ENCODE data around the gene TMED3. TPM values are rescaled to one million over a fixed set of nuclear protein-coding genes. Genes with fewer than 3 reads are reported as not detected.

TMED3 gene
- total RNA-seq, 4 donors from 2014 or later = 156 to 235 (median 190) TPM

DNA sequence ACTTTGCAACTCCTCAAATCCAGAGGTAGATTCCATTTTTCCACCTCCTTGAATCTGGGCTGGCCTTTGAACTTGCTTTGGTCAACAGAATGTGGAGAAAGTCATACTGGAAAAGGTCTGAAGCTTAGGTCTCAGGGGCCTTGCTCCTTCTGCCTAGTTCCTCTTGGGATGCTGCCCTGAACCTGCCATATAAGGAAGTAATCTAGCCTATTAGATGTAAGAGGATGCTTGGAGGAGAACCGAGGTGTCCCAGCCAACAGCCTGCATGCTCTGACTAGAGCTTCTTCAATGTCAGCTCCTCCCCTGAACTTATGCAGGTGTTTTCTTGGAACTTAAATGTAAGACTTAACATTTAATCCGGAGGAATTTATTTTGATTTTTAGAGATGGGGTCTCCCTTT is 2.0 kb upstream of the TMED3 start:
- H3K36me3 ChIP-seq = peaks cover 0 to 2% of the 10 kb centered on the region in 2 donors
- 32 to 55% methylated on average over 2 of the region's 2 CpGs for WGBS, 2 donors
- intact Hi-C loops (cut with DNase I) = no loop called here

DNA sequence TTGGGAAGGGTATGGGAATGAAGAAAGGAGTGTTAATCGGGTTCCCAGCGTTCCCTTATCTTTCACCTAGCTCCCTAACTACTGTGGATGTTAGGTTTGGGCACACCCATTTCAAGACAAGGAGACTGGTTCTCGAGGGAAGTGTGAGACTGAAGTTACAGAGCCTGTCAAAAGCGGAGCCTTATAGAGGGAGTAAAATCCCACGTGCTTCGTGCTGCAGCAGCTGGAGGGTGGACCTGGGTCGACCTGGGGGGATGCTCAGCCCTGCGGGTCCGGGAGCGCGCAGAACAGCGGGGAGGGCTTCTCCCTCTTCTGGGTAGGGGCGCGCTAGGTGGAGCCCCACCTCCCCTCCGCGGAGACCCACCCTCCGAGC is 314 bp upstream of the TMED3 start:
- H3K9me3 ChIP-seq = no peaks in the 10 kb centered on the region
- H3K36me3 ChIP-seq = peaks cover 0 to 6% of the 10 kb centered on the region in 2 donors
- no peak overlapping the region for H3K27ac ChIP-seq
- no peaks in the 10 kb centered on the region for H3K27me3 ChIP-seq
- intact Hi-C loops (cut with DNase I) = no loop called here
- peak overlapping the region in 1 of 3 donors; percentile 76 for H3K4me3 ChIP-seq (replicated peaks in 1 of 3)
- 0 to 1% methylated on average over 6 to 9 of the region's 17 CpGs for WGBS, 2 donors
- H3K4me1 ChIP-seq = peaks cover 36% of the 10 kb centered on the region in 2 donors
- no peak for TF ChIP-seq POLR2A (IDR thresholded peaks at IDR 0.05)
- TF ChIP-seq, protein P1, sequence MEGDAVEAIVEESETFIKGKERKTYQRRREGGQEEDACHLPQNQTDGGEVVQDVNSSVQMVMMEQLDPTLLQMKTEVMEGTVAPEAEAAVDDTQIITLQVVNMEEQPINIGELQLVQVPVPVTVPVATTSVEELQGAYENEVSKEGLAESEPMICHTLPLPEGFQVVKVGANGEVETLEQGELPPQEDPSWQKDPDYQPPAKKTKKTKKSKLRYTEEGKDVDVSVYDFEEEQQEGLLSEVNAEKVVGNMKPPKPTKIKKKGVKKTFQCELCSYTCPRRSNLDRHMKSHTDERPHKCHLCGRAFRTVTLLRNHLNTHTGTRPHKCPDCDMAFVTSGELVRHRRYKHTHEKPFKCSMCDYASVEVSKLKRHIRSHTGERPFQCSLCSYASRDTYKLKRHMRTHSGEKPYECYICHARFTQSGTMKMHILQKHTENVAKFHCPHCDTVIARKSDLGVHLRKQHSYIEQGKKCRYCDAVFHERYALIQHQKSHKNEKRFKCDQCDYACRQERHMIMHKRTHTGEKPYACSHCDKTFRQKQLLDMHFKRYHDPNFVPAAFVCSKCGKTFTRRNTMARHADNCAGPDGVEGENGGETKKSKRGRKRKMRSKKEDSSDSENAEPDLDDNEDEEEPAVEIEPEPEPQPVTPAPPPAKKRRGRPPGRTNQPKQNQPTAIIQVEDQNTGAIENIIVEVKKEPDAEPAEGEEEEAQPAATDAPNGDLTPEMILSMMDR (IDR thresholded peaks at IDR 0.05) = no peak
- no peak for DNase-seq

More for the DNA sequence above, 2.0 kb upstream of the TMED3 start:
- Histone ChIP-seq H3K4me3 (replicated peaks in 1 of 3) (no peak overlapping the region), H3K27me3 (no peaks in the 10 kb centered on the region), H3K9me3 (no peaks in the 10 kb centered on the region), H3K27ac (no peak overlapping the region), H3K4me1 (peaks cover 21% of the 10 kb centered on the region in 2 donors)
- DNase-seq = no peak
- TF ChIP-seq, protein P1 (IDR thresholded peaks at IDR 0.05) = no peak
- TF ChIP-seq POLR2A (IDR thresholded peaks at IDR 0.05) = no peak

DNA sequence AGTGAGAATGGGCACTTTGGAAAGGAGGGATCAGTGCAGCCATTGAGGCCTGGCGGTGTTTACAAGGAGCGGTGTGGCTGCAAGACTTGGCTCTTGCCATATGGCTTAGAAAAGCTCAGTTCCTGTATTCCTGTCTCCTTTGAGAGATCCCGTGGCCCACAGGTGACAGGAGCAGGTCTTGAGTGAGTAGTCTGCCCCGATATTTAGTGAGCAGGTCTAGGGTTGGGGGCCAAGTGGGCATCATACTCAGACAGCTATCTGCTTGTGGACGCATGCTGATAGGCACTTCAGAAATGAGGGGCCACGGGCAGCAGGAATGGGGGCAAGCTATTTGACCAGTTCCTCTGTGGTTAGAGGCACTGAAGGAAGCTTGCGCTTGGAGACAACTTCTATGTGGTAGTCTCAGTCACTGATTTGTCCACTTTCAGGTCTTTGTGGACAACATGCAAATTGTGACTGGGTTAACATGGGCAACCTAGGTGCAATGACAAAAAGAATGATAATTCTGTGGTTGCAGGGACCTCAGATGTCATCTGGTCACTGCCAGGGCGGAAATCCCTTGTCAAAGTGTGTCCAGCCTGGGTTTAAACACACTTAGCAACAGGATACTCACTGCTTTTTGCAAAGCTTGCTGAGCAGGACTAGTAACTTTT is 1.1 kb downstream of the TMED3 start:
- peak in 1 of 2 donors; percentile 13 for DNase-seq

DNA sequence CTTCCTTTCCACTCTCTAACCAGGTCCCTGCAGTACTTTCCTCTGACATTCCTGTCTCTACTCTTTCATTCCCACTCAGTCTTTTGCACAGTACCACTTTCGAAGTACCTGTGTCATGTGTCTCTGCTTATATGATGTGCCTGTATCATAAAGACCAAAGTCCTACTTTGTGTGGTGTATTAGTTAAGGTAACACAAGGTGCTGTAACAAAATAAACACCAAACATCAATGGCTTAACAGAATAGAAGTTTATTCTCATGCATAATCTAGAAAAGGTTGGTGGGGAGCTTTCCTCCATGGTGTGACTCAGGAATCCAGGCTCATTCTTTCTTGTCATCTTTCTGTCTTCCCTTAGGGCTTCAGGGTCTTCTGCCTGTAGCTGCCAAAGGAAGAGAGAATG is 3.3 kb downstream of the TMED3 start:
- peaks cover 45 to 53% of the 10 kb centered on the region in 2 donors for H3K4me1 ChIP-seq
- H3K36me3 ChIP-seq = peaks cover 8 to 21% of the 10 kb centered on the region in 2 donors
- H3K27ac ChIP-seq = peak overlapping the region; percentile 63 to 81 (median 75)
- no peaks in the 10 kb centered on the region for H3K27me3 ChIP-seq
- no peak for TF ChIP-seq POLR2A (IDR thresholded peaks at IDR 0.05)
- TF ChIP-seq, protein P1 (IDR thresholded peaks at IDR 0.05) = no peak
- DNase-seq = no peak
- no peak overlapping the region for H3K4me3 ChIP-seq (replicated peaks in 1 of 3)
- no peaks in the 10 kb centered on the region for H3K9me3 ChIP-seq
- WGBS, 2 donors = 97% methylated on average over 1 of the region's 1 CpG
- intact Hi-C loops (cut with DNase I) = no loop called here

More for the DNA sequence above, 1.1 kb downstream of the TMED3 start:
- no peak for TF ChIP-seq POLR2A (IDR thresholded peaks at IDR 0.05)
- TF ChIP-seq, protein P1 (IDR thresholded peaks at IDR 0.05) = no peak
- no peaks in the 10 kb centered on the region for H3K27me3 ChIP-seq
- WGBS, 2 donors = 61 to 64% methylated on average over 8 of the region's 8 CpGs
- H3K4me3 ChIP-seq (replicated peaks in 1 of 3) = peak overlapping the region; percentile 34 to 76 (median 76)
- intact Hi-C loops (cut with DNase I) = no loop called here
- H3K4me1 ChIP-seq = peaks cover 45 to 51% of the 10 kb centered on the region in 2 donors
- H3K27ac ChIP-seq = no peak overlapping the region
- peaks cover 0 to 6% of the 10 kb centered on the region in 2 donors for H3K36me3 ChIP-seq
- H3K9me3 ChIP-seq = no peaks in the 10 kb centered on the region

DNA sequence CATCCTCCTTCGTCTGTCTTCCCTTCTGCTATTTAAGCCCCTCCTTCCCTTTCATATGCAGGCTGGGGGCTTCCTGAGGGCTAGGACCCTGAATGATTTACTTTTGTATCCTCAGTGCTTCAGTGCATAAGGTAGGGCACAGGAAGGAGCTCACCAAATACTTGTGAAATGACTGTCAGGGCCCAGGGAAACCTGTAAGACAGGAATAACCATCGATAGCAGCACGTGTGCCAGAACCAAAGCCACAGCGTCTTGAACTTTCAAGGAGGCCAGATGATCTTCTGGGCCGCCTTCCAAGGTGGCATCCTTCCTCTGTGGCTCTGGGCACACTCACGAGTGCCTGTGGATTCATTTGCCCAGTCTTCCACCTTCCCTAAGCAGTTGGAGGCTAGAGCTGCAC is 3.9 kb downstream of the TMED3 start:
- Histone ChIP-seq H3K9me3 (no peaks in the 10 kb centered on the region), H3K27ac (peak overlapping the region; percentile 63 to 81 (median 75)), H3K4me3 (replicated peaks in 1 of 3) (no peak overlapping the region), H3K36me3 (peaks cover 11 to 21% of the 10 kb centered on the region in 2 donors), H3K27me3 (no peaks in the 10 kb centered on the region), H3K4me1 (peaks cover 45 to 53% of the 10 kb centered on the region in 2 donors)
- peak in 1 of 2 donors; percentile 7 for TF ChIP-seq POLR2A (IDR thresholded peaks at IDR 0.05)
- TF ChIP-seq, protein P1 (IDR thresholded peaks at IDR 0.05) = no peak
- peak; percentile 98 for DNase-seq
- WGBS, 2 donors = 47 to 48% methylated on average over 6 of the region's 6 CpGs
- intact Hi-C loops (cut with DNase I) = no loop called here

Data from thyroid gland (tissue), 4 donors.